Mesendoderm (in vitro differentiated cells): ENCODE data around the gene MSRB3.

ENCODE experiments used
- DNase-seq: peaks from one replicate; pipeline ENCODE4 v3.0.0; 2013
- H2AK5ac ChIP-seq: 2 replicates; pipeline ENCODE4 v1.6.1; 2013; ENCODE audit warnings: low read length, inconsistent platforms
- H2BK120ac ChIP-seq: 2 replicates; pipeline ENCODE4 v1.6.1; 2013; ENCODE audit warnings: low read depth, mild to moderate bottlenecking, low read length, moderate library complexity, mixed read lengths
- H2BK15ac ChIP-seq: replicated peaks from 2 replicates; pipeline ENCODE4 v1.6.1; 2013; ENCODE audit warnings: low read depth, mild to moderate bottlenecking, moderate library complexity
- H2BK5ac ChIP-seq: 2 replicates; pipeline ENCODE4 v1.6.1; 2013; ENCODE audit warnings: low read length, inconsistent platforms
- H3K18ac ChIP-seq: 2 replicates; pipeline ENCODE4 v1.6.1; 2013; ENCODE audit warnings: mild to moderate bottlenecking, low read length, mixed read lengths
- H3K23ac ChIP-seq: one replicate; pipeline ENCODE4 v1.6.1; 2013; ENCODE audit warnings: low read length
- H3K27ac ChIP-seq: 2 replicates; pipeline ENCODE4 v1.5.1; 2013; ENCODE audit warnings: low read depth, mild to moderate bottlenecking, inconsistent platforms, low read length, moderate library complexity
- H3K27me3 ChIP-seq: 2 replicates; pipeline ENCODE4 v1.6.1; 2013; ENCODE audit warnings: low read length, control low read depth, mild to moderate bottlenecking, inconsistent platforms; ENCODE audit not compliant: insufficient read depth, poor library complexity
- H3K36me3 ChIP-seq: 2 replicates; pipeline ENCODE4 v1.6.1; 2013; ENCODE audit warnings: low read length, inconsistent platforms; ENCODE audit not compliant: control insufficient read depth, insufficient read depth
- H3K4ac ChIP-seq: one replicate; pipeline ENCODE4 v1.6.1; 2013; ENCODE audit warnings: low read depth, mild to moderate bottlenecking, low read length, moderate library complexity
- H3K4me1 ChIP-seq: 2 replicates; pipeline ENCODE4 v1.6.1; 2013; ENCODE audit warnings: low read depth, low read length, inconsistent platforms; ENCODE audit not compliant: control insufficient read depth
- H3K4me2 ChIP-seq: 2 replicates; pipeline ENCODE4 v1.6.1; 2013; ENCODE audit warnings: low read length
- H3K4me3 ChIP-seq: 2 replicates; pipeline ENCODE4 v1.5.1; 2013; ENCODE audit warnings: mild to moderate bottlenecking, low read length
- H3K56ac ChIP-seq: one replicate; pipeline ENCODE4 v1.6.1; 2013; ENCODE audit warnings: low read length
- H3K79me1 ChIP-seq: 2 replicates; pipeline ENCODE4 v1.6.1; 2013; ENCODE audit warnings: low read length, inconsistent platforms
- H3K79me2 ChIP-seq: 2 replicates; pipeline ENCODE4 v1.6.1; 2013; ENCODE audit warnings: mild to moderate bottlenecking, low read length; ENCODE audit not compliant: control insufficient read depth, insufficient read depth
- H3K9ac ChIP-seq: 2 replicates; pipeline ENCODE4 v1.6.1; 2013; ENCODE audit warnings: low read length, inconsistent platforms
- H4K5ac ChIP-seq: one replicate; pipeline ENCODE4 v1.6.1; 2013; ENCODE audit warnings: low read length
- H4K8ac ChIP-seq: one replicate; pipeline ENCODE4 v1.6.1; 2013; ENCODE audit warnings: low read depth, mild to moderate bottlenecking, control low read depth, low read length, moderate library complexity
- WGBS: extraction: QIAGEN DNeasy Blood & Tissue Kit; methylation state at CpG from one replicate; pipeline ENCODE4 v1.1.7; 2013; ENCODE audit warnings: low lambda C conversion rate, missing lambda C conversion rate; ENCODE audit not compliant: insufficient coverage; ENCODE audit errors: extremely low coverage; 5-methylcytosine and 5-hydroxymethylcytosine counted together

The MSRB3 gene

DNA sequence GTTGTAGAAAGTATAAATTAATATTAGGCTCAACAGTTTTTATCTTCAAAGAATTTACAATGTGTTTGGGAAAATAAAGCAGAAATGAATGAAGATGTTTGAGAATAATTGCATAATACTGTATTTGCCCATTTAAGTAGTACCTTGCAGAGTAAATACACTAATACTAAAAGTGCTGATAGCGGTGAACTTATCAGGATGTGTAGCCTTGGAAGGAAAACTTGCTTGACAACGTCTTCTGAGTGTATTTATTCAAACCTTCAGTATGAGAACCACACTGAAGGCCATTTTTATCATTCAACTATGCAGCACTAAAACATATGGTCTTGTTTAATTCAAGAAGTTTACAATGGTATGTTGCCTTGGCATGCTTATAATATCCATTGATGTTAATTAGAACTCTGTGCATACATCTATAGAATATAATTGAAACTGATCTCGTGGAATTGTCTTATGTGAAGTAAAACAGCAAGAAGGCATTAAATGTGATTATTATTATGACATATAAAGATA lies 41.3 kb downstream of the MSRB3 start:
- Histone ChIP-seq H3K27me3 (no peaks in the 10 kb centered on the region), H3K56ac (no peak overlapping the region), H3K4me1 (no peaks in the 10 kb centered on the region), H3K36me3 (no peaks in the 10 kb centered on the region), H2BK5ac (no peak overlapping the region), H3K9ac (no peak overlapping the region), H4K5ac (no peak overlapping the region), H2AK5ac (no peak overlapping the region), H4K8ac (no peak overlapping the region), H3K79me2 (no peaks in the 10 kb centered on the region), H2BK15ac (no peak overlapping the region), H2BK120ac (no peak overlapping the region), H3K4me3 (no peak overlapping the region), H3K4ac (no peak overlapping the region), H3K4me2 (no peak overlapping the region), H3K79me1 (no peaks in the 10 kb centered on the region), H3K18ac (no peak overlapping the region), H3K27ac (no peak overlapping the region), H3K23ac (no peak overlapping the region)
- WGBS, result no CpG with 5 or more reads among the region's 3 CpGs
- DNase-seq, result no peak

- Histone ChIP-seq H3K18ac (no peak overlapping the region), H3K23ac (no peak overlapping the region), H2BK120ac (no peak overlapping the region), H3K27ac (no peak overlapping the region), H3K27me3 (no peaks in the 10 kb centered on the region), H3K79me2 (no peaks in the 10 kb centered on the region), H3K4me2 (no peak overlapping the region), H3K4me1 (no peaks in the 10 kb centered on the region), H2AK5ac (no peak overlapping the region), H3K36me3 (no peaks in the 10 kb centered on the region), H4K8ac (no peak overlapping the region), H3K9ac (no peak overlapping the region), H2BK15ac (no peak overlapping the region), H3K4ac (no peak overlapping the region), H3K79me1 (no peaks in the 10 kb centered on the region), H4K5ac (no peak overlapping the region), H3K56ac (no peak overlapping the region), H2BK5ac (no peak overlapping the region), H3K4me3 (no peak overlapping the region)
- no peak for DNase-seq
- WGBS, result no CpG with 5 or more reads among the region's 5 CpGs
Observed at GRCh38 chr12:65323070-65323469, 44.6 kb downstream of the MSRB3 start.

GRCh38 chr12:65324056-65324455 lies 45.6 kb downstream of the MSRB3 start:
- H3K56ac ChIP-seq, result no peak overlapping the region
- no peak overlapping the region for H3K23ac ChIP-seq
- H4K8ac ChIP-seq, result no peak overlapping the region
- no peak overlapping the region for H2BK15ac ChIP-seq
- no peak overlapping the region for H3K27ac ChIP-seq
- H3K18ac ChIP-seq, result no peak overlapping the region
- no peak overlapping the region for H4K5ac ChIP-seq
- no peak for DNase-seq
- H2BK120ac ChIP-seq, result no peak overlapping the region
- no peak overlapping the region for H2BK5ac ChIP-seq
- WGBS, result no CpG with 5 or more reads among the region's 2 CpGs
- H3K79me2 ChIP-seq, result no peaks in the 10 kb centered on the region
- no peaks in the 10 kb centered on the region for H3K27me3 ChIP-seq
- no peaks in the 10 kb centered on the region for H3K4me1 ChIP-seq
- no peak overlapping the region for H3K4me3 ChIP-seq
- H3K79me1 ChIP-seq, result no peaks in the 10 kb centered on the region
- no peak overlapping the region for H2AK5ac ChIP-seq
- no peak overlapping the region for H3K9ac ChIP-seq
- H3K36me3 ChIP-seq, result no peaks in the 10 kb centered on the region
- H3K4ac ChIP-seq, result no peak overlapping the region
- no peak overlapping the region for H3K4me2 ChIP-seq

DNA sequence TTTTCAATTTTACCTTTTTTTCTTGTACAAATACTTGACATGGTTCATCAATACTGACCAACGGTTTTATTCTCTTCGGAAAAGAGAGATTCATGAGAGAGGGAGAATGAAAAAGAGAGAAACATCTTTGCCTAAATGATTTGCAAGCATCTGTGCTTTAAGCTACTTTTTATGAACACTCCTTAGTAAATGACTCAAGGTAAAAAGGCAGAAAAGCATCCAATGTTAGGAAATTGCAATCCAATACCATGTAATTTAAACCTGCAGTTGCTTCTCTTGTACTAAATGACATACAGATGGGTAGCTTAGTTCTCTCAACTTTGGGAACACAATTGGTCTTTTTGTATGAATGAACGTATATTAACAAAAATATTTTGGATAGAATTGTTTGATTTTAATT lies 46.1 kb downstream of the MSRB3 start:
- Histone ChIP-seq H3K4me3 (no peak overlapping the region), H3K36me3 (no peaks in the 10 kb centered on the region), H4K5ac (no peak overlapping the region), H3K79me1 (no peaks in the 10 kb centered on the region), H3K18ac (no peak overlapping the region), H3K56ac (no peak overlapping the region), H4K8ac (no peak overlapping the region), H3K4me1 (no peaks in the 10 kb centered on the region), H3K23ac (no peak overlapping the region), H3K27me3 (no peaks in the 10 kb centered on the region), H3K27ac (no peak overlapping the region), H2BK15ac (no peak overlapping the region), H2BK120ac (no peak overlapping the region), H3K4me2 (no peak overlapping the region), H2AK5ac (no peak overlapping the region), H3K79me2 (no peaks in the 10 kb centered on the region), H3K4ac (no peak overlapping the region), H3K9ac (no peak overlapping the region), H2BK5ac (no peak overlapping the region)
- no peak for DNase-seq
- 100% methylated on average over 1 of the region's 3 CpGs for WGBS

DNA sequence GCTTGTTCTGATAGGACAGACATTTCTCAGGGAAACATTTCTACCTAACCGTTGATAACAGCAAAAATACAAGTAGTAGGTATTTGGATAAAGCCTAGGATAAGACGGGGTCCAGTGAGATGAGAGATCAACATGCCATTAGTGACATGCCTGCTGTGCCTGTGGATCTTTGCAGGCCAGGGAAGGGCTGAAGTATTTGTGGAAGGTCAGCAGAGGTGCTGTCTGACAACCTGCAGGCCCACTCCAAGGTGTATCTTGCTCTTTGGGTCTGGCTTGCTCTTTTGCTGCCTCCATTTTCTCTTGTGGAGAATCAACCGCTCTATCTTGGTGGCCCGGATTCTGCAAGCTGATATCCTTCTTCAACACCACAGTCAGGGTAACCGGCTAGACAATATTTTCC lies 46.7 kb downstream of the MSRB3 start:
- no CpG with 5 or more reads among the region's 5 CpGs for WGBS
- H3K4me2 ChIP-seq, result no peak overlapping the region
- H2AK5ac ChIP-seq, result no peak overlapping the region

DNA sequence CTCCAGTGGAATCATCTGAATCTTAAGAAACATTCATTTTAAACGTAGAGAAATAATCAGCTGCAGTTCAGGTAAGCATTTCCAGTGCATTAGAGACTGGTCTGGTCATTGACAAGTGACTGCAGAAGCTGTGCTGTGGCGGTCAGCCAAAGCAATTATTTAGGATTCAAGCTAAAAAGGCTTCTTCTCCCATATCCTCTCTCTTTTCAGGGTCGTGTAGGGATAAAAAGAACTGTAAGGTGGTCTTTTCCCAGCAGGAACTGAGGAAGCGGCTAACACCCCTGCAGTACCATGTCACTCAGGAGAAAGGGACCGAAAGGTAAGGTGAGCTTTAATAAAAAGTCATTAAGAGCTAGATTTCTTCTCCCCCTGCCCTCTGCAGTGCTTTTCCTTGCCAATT lies 48.1 kb downstream of the MSRB3 start:
- H4K8ac ChIP-seq, result no peak overlapping the region
- no peaks in the 10 kb centered on the region for H3K27me3 ChIP-seq
- H3K56ac ChIP-seq, result no peak overlapping the region
- H2BK120ac ChIP-seq, result no peak overlapping the region
- no peak overlapping the region for H4K5ac ChIP-seq
- no peaks in the 10 kb centered on the region for H3K4me1 ChIP-seq
- H3K4me3 ChIP-seq, result no peak overlapping the region
- H3K79me1 ChIP-seq, result no peaks in the 10 kb centered on the region
- H2AK5ac ChIP-seq, result no peak overlapping the region
- H3K79me2 ChIP-seq, result no peaks in the 10 kb centered on the region
- H2BK15ac ChIP-seq, result no peak overlapping the region
- H3K27ac ChIP-seq, result no peak overlapping the region
- no peak overlapping the region for H3K23ac ChIP-seq
- no peak overlapping the region for H3K9ac ChIP-seq
- no peak overlapping the region for H3K18ac ChIP-seq
- no peak overlapping the region for H2BK5ac ChIP-seq
- H3K4me2 ChIP-seq, result no peak overlapping the region
- no peak overlapping the region for H3K4ac ChIP-seq
- DNase-seq, result no peak
- H3K36me3 ChIP-seq, result no peaks in the 10 kb centered on the region
- no CpG with 5 or more reads among the region's 5 CpGs for WGBS

More for the DNA sequence above, 46.7 kb downstream of the MSRB3 start:
- Histone ChIP-seq H3K18ac (no peak overlapping the region), H3K36me3 (no peaks in the 10 kb centered on the region), H3K27me3 (no peaks in the 10 kb centered on the region), H2BK15ac (no peak overlapping the region), H4K5ac (no peak overlapping the region), H3K79me2 (no peaks in the 10 kb centered on the region), H3K79me1 (no peaks in the 10 kb centered on the region), H2BK5ac (no peak overlapping the region), H3K4ac (no peak overlapping the region), H3K4me3 (no peak overlapping the region), H3K56ac (no peak overlapping the region), H2BK120ac (no peak overlapping the region), H3K27ac (no peak overlapping the region), H3K23ac (no peak overlapping the region), H3K9ac (no peak overlapping the region), H4K8ac (no peak overlapping the region), H3K4me1 (no peaks in the 10 kb centered on the region)
- DNase-seq, result peak; percentile 38
